ENCODE data around the gene DIPK1B.

DIPK1B gene

GRCh38 chr9:136769710-136770191 lies 57.4 kb downstream of the DIPK1B start:
- H3K4me3 ChIP-seq (ENCODE audit: low read depth, low read length) = no peak overlapping the region
- TF ChIP-seq CTCF (IDR thresholded peaks at IDR 0.05; ENCODE audit: borderline replicate concordance, insufficient read depth, low read depth, low read length) = peak; percentile 77

- TF ChIP-seq CTCF (IDR thresholded peaks at IDR 0.05; ENCODE audit: borderline replicate concordance, insufficient read depth, low read depth, low read length) = no peak
- H3K4me3 ChIP-seq (ENCODE audit: low read depth, low read length) = no peak overlapping the region
Measured at GRCh38 chr9:136771907-136772415, 59.6 kb downstream of the DIPK1B start.

GRCh38 chr9:136773386-136774044 lies 61.1 kb downstream of the DIPK1B start:
- H3K4me3 ChIP-seq (ENCODE audit: low read depth, low read length) = no peak overlapping the region
- no peak for TF ChIP-seq CTCF (IDR thresholded peaks at IDR 0.05; ENCODE audit: borderline replicate concordance, insufficient read depth, low read depth, low read length)
